SH-SY5Y (cell line): ENCODE data around the gene TMPRSS11D.

Experiments
- GATA2 ChIP-seq: IDR thresholded peaks from 2 replicates; pipeline ENCODE4 v1.6.1; 2011; ENCODE audit warnings: mild to moderate bottlenecking, low read depth, low read length
- GATA3 ChIP-seq: IDR thresholded peaks from 2 replicates; pipeline ENCODE4 v1.6.1; 2011; ENCODE audit warnings: low read depth, mild to moderate bottlenecking, low read length, moderate library complexity

GRCh38 chr4:67873116-67873515, 10.7 kb downstream of the TMPRSS11D start:
- TF ChIP-seq GATA3 = no peak
- no peak for TF ChIP-seq GATA2
